Spleen (tissue), 11 donors: ENCODE results near the gene KRTAP10-8. TPM values are rescaled to one million over a fixed set of nuclear protein-coding genes. Genes with fewer than 3 reads are reported as not detected.

Experiments used
- DNase-seq: peaks from one replicate; pipeline ENCODE4 v3.0.0-alpha.2; 2020
- H3K27ac ChIP-seq, 8 donors: fragments of 200-600 bp; sonication (generic) in 7 of 8; 1 replicate in 4 of 8; 2 replicates in 4 of 8; pipeline versions ENCODE4 v1.5.0 to v1.8.0; 2016 to 2021; ENCODE audit warnings: inconsistent platforms in 4 of 8, mild to moderate bottlenecking in 4 of 8, moderate library complexity in 1 of 8
- H3K27me3 ChIP-seq, 7 donors: fragments of 200-600 bp; sonication (generic) in 6 of 7; replicated peaks in 1 of 7; 1 replicate in 4 of 7; 2 replicates in 3 of 7; pipeline versions ENCODE4 v1.5.0 to v1.8.0; 2016 to 2021; ENCODE audit warnings: inconsistent platforms in 3 of 7, mild to moderate bottlenecking in 1 of 7
- H3K36me3 ChIP-seq, 6 donors: fragments of 200-600 bp; sonication (generic) in 5 of 6; 1 replicate in 4 of 6; 2 replicates in 2 of 6; pipeline versions ENCODE4 v1.5.0 to v1.8.0; 2016 to 2021; ENCODE audit warnings: inconsistent platforms in 2 of 6
- H3K4me1 ChIP-seq, 6 donors: fragments of 200-600 bp; sonication (generic) in 5 of 6; 1 replicate in 3 of 6; 2 replicates in 3 of 6; pipeline versions ENCODE4 v1.5.0 to v1.8.0; 2016 to 2021; ENCODE audit warnings: inconsistent platforms in 3 of 6
- H3K4me3 ChIP-seq, 8 donors: fragments of 200-600 bp; sonication (generic) in 7 of 8; 1 replicate in 4 of 8; 2 replicates in 4 of 8; pipeline versions ENCODE4 v1.5.0 to v1.8.0; 2016 to 2021; ENCODE audit warnings: inconsistent platforms in 4 of 8, mild to moderate bottlenecking in 4 of 8, moderate library complexity in 2 of 8
- H3K9me3 ChIP-seq, 8 donors: fragments of 200-600 bp; sonication (generic) in 7 of 8; 1 replicate in 4 of 8; 2 replicates in 4 of 8; pipeline versions ENCODE4 v1.5.0 to v1.8.0; 2016 to 2021; ENCODE audit warnings: inconsistent platforms in 4 of 8
- CTCF ChIP-seq, 11 experiments: fragments of 200-600 bp in 7 of 11; fragments of 450-650 bp in 4 of 11; sonication (generic) in 4 of 11; IDR thresholded peaks in 8 of 11; conservative IDR thresholded peaks in 3 of 11; 1 replicate in 7 of 11; 2 replicates in 4 of 11; pipeline versions ENCODE4 v1.4.0 to v1.8.0; 2016 to 2021; ENCODE audit warnings: antibody characterized with exemption in 11 of 11, inconsistent platforms in 4 of 11, mild to moderate bottlenecking in 1 of 11
- POLR2A ChIP-seq, 3 donors: fragments of 450-650 bp; IDR thresholded peaks; one replicate each; pipeline ENCODE4 v1.5.1; 2017; ENCODE audit warnings: antibody characterized with exemption in 3 of 3, mild to moderate bottlenecking in 1 of 3
- POLR2AphosphoS5 ChIP-seq, 3 donors: sonication (generic); formaldehyde crosslinking; IDR thresholded peaks; one replicate each; pipeline ENCODE4 v1.5.1; 2017; ENCODE audit warnings: antibody characterized with exemption in 3 of 3
- WGBS, 5 donors: extraction: QIAGEN DNeasy Blood & Tissue Kit in 3 of 5; methylation state at CpG; one replicate each; pipeline versions ENCODE4 v1.1.5 to v1.1.7; 2013 to 2018; 5-methylcytosine and 5-hydroxymethylcytosine counted together
- intact Hi-C: fragments of 100-400 bp; cut with DNase I; formaldehyde crosslinking; loops from one replicate; pipeline ENCODE4 v1.15.0; 2023; ENCODE audit warnings: low total_unique reads
- polyA plus RNA-seq, 3 donors: library from polyadenylated mRNA; stranded (reverse); fragments of 200-250 nt; gene quantifications; one replicate each; pipeline ENCODE4 v1.2.1, GENCODE V29; 2013
- total RNA-seq, 7 donors: library from RNA; depleted of rRNA in 3 of 7; stranded (reverse); fragments of >200 nt in 3 of 7; fragmentation: NEBNext Ultra II Directional in 4 of 7; extraction: Animal tissue kit (Norgen Biotek cat#: 25700) in 4 of 7; gene quantifications; one replicate each; pipeline versions ENCODE4 v1.1.0 to v1.2.1, GENCODE V29; 2016 to 2021
- donor health status: healthy with polysubstance abuse.
- donor health status: DM: no; HTN: no; CAD: no; lungs with moderate emphysema.
- donor health status: DM: no; HTN: no; CAD: no.
- donor health status: Bipolar disorder and iron deficiency.
- donor health status: healthy.
- donor health status: DM: no; HTN: no; CAD: no.
- donor health status: DM: yes; HTN: yes; CAD: no.

Gene KRTAP10-8
- total and polyA plus RNA-seq, 10 donors, result not detected

GRCh38 chr21:44647222-44647552 is 35.3 kb downstream of the KRTAP10-8 start:
- intact Hi-C loops, result no loop called here
- no peak overlapping the region for H3K27ac ChIP-seq
- peaks cover 0 to 34% (median 30%) of the 10 kb centered on the region in 8 donors for H3K9me3 ChIP-seq
- no peaks in the 10 kb centered on the region for H3K4me1 ChIP-seq
- 65 to 76% (median 75%) methylated on average over 8 of the region's 8 CpGs for WGBS, 5 donors
- H3K4me3 ChIP-seq, result no peak overlapping the region
- H3K36me3 ChIP-seq, result no peaks in the 10 kb centered on the region
- TF ChIP-seq CTCF (IDR thresholded peaks at IDR 0.05 in 8 of 11, conservative IDR thresholded peaks at IDR 0.05 in 3 of 11), result no peak
- no peak for TF ChIP-seq POLR2A (IDR thresholded peaks at IDR 0.05)
- no peak for TF ChIP-seq POLR2AphosphoS5 (IDR thresholded peaks at IDR 0.05)
- H3K27me3 ChIP-seq, result peaks cover 0 to 27% (median 0%) of the 10 kb centered on the region in 7 donors
- DNase-seq, result no peak

GRCh38 chr21:44648557-44649311 is 36.9 kb downstream of the KRTAP10-8 start:
- 74 to 78% (median 76%) methylated on average over 13 to 33 of the region's 33 CpGs for WGBS, 5 donors
- Histone ChIP-seq H3K27ac (no peak overlapping the region), H3K4me3 (no peak overlapping the region), H3K36me3 (no peaks in the 10 kb centered on the region), H3K9me3 (peaks cover 0 to 21% (median 19%) of the 10 kb centered on the region in 8 donors), H3K4me1 (no peaks in the 10 kb centered on the region), H3K27me3 (peaks cover 0 to 29% (median 0%) of the 10 kb centered on the region in 7 donors)
- DNase-seq, result no peak
- no peak for TF ChIP-seq POLR2AphosphoS5 (IDR thresholded peaks at IDR 0.05)
- TF ChIP-seq POLR2A (IDR thresholded peaks at IDR 0.05), result no peak
- no peak for TF ChIP-seq CTCF (IDR thresholded peaks at IDR 0.05 in 8 of 11, conservative IDR thresholded peaks at IDR 0.05 in 3 of 11)
- intact Hi-C loops, result no loop called here

- 83 to 90% (median 88%) methylated on average over 14 to 18 of the region's 18 CpGs for WGBS, 5 donors
- no peaks in the 10 kb centered on the region for H3K4me1 ChIP-seq
- no peak overlapping the region for H3K27ac ChIP-seq
- no peak for DNase-seq
- no peaks in the 10 kb centered on the region for H3K36me3 ChIP-seq
- H3K4me3 ChIP-seq, result no peak overlapping the region
- peaks cover 0 to 35% (median 0%) of the 10 kb centered on the region in 7 donors for H3K27me3 ChIP-seq
- TF ChIP-seq CTCF (IDR thresholded peaks at IDR 0.05 in 8 of 11, conservative IDR thresholded peaks at IDR 0.05 in 3 of 11) (no peak), POLR2AphosphoS5 (IDR thresholded peaks at IDR 0.05) (no peak), POLR2A (IDR thresholded peaks at IDR 0.05) (no peak)
- peaks cover 0 to 12% (median 11%) of the 10 kb centered on the region in 8 donors for H3K9me3 ChIP-seq
- intact Hi-C loops, result no loop called here
Measured at GRCh38 chr21:44649521-44650100, 37.7 kb downstream of the KRTAP10-8 start.

GRCh38 chr21:44650265-44650972 is 38.5 kb downstream of the KRTAP10-8 start:
- peaks cover 0 to 5% (median 3%) of the 10 kb centered on the region in 8 donors for H3K9me3 ChIP-seq
- DNase-seq, result no peak
- peaks cover 0 to 35% (median 0%) of the 10 kb centered on the region in 7 donors for H3K27me3 ChIP-seq
- H3K36me3 ChIP-seq, result no peaks in the 10 kb centered on the region
- WGBS, 5 donors, result 88 to 93% (median 91%) methylated on average over 20 of the region's 20 CpGs
- no peaks in the 10 kb centered on the region for H3K4me1 ChIP-seq
- H3K27ac ChIP-seq, result no peak overlapping the region
- intact Hi-C loops, result no loop called here
- H3K4me3 ChIP-seq, result no peak overlapping the region
- no peak for TF ChIP-seq CTCF (IDR thresholded peaks at IDR 0.05 in 8 of 11, conservative IDR thresholded peaks at IDR 0.05 in 3 of 11)
- TF ChIP-seq POLR2AphosphoS5 (IDR thresholded peaks at IDR 0.05), result no peak
- TF ChIP-seq POLR2A (IDR thresholded peaks at IDR 0.05), result no peak
